Spleen (tissue), 11 donors: ENCODE data around the gene WSCD1. TPM values are rescaled to one million over a fixed set of nuclear protein-coding genes. Genes with fewer than 3 reads are reported as not detected.

Source experiments
- DNase-seq: peaks from one replicate; pipeline ENCODE4 v3.0.0-alpha.2; 2020
- H3K27ac ChIP-seq, 8 donors: fragments of 200-600 bp; sonication (generic) in 7 of 8; 1 replicate in 4 of 8; 2 replicates in 4 of 8; pipeline versions ENCODE4 v1.5.0 to v1.8.0; 2016 to 2021; ENCODE audit warnings: inconsistent platforms in 4 of 8, mild to moderate bottlenecking in 4 of 8, moderate library complexity in 1 of 8
- H3K27me3 ChIP-seq, 7 donors: fragments of 200-600 bp; sonication (generic) in 6 of 7; replicated peaks in 1 of 7; 1 replicate in 4 of 7; 2 replicates in 3 of 7; pipeline versions ENCODE4 v1.5.0 to v1.8.0; 2016 to 2021; ENCODE audit warnings: inconsistent platforms in 3 of 7, mild to moderate bottlenecking in 1 of 7
- H3K36me3 ChIP-seq, 6 donors: fragments of 200-600 bp; sonication (generic) in 5 of 6; 1 replicate in 4 of 6; 2 replicates in 2 of 6; pipeline versions ENCODE4 v1.5.0 to v1.8.0; 2016 to 2021; ENCODE audit warnings: inconsistent platforms in 2 of 6
- H3K4me1 ChIP-seq, 6 donors: fragments of 200-600 bp; sonication (generic) in 5 of 6; 1 replicate in 3 of 6; 2 replicates in 3 of 6; pipeline versions ENCODE4 v1.5.0 to v1.8.0; 2016 to 2021; ENCODE audit warnings: inconsistent platforms in 3 of 6
- H3K4me3 ChIP-seq, 8 donors: fragments of 200-600 bp; sonication (generic) in 7 of 8; 1 replicate in 4 of 8; 2 replicates in 4 of 8; pipeline versions ENCODE4 v1.5.0 to v1.8.0; 2016 to 2021; ENCODE audit warnings: inconsistent platforms in 4 of 8, mild to moderate bottlenecking in 4 of 8, moderate library complexity in 2 of 8
- H3K9me3 ChIP-seq, 8 donors: fragments of 200-600 bp; sonication (generic) in 7 of 8; 1 replicate in 4 of 8; 2 replicates in 4 of 8; pipeline versions ENCODE4 v1.5.0 to v1.8.0; 2016 to 2021; ENCODE audit warnings: inconsistent platforms in 4 of 8
- POLR2A ChIP-seq, 3 donors: fragments of 450-650 bp; IDR thresholded peaks; one replicate each; pipeline ENCODE4 v1.5.1; 2017; ENCODE audit warnings: antibody characterized with exemption in 3 of 3, mild to moderate bottlenecking in 1 of 3
- POLR2AphosphoS5 ChIP-seq, 3 donors: sonication (generic); formaldehyde crosslinking; IDR thresholded peaks; one replicate each; pipeline ENCODE4 v1.5.1; 2017; ENCODE audit warnings: antibody characterized with exemption in 3 of 3
- WGBS, 5 donors: extraction: QIAGEN DNeasy Blood & Tissue Kit in 3 of 5; methylation state at CpG; one replicate each; pipeline versions ENCODE4 v1.1.5 to v1.1.7; 2013 to 2018; 5-methylcytosine and 5-hydroxymethylcytosine counted together
- intact Hi-C: fragments of 100-400 bp; cut with DNase I; formaldehyde crosslinking; loops from one replicate; pipeline ENCODE4 v1.15.0; 2023; ENCODE audit warnings: low total_unique reads
- polyA plus RNA-seq, 3 donors: library from polyadenylated mRNA; stranded (reverse); fragments of 200-250 nt; gene quantifications; one replicate each; pipeline ENCODE4 v1.2.1, GENCODE V29; 2013
- total RNA-seq, 7 donors: library from RNA; depleted of rRNA in 3 of 7; stranded (reverse); fragments of >200 nt in 3 of 7; fragmentation: NEBNext Ultra II Directional in 4 of 7; extraction: Animal tissue kit (Norgen Biotek cat#: 25700) in 4 of 7; gene quantifications; one replicate each; pipeline versions ENCODE4 v1.1.0 to v1.2.1, GENCODE V29; 2016 to 2021
- TF ChIP-seq, protein P1 (sequence below), 11 experiments: fragments of 200-600 bp in 7 of 11; fragments of 450-650 bp in 4 of 11; sonication (generic) in 4 of 11; IDR thresholded peaks in 8 of 11; conservative IDR thresholded peaks in 3 of 11; 1 replicate in 7 of 11; 2 replicates in 4 of 11; pipeline versions ENCODE4 v1.4.0 to v1.8.0; 2016 to 2021; ENCODE audit warnings: antibody characterized with exemption in 11 of 11, inconsistent platforms in 4 of 11, mild to moderate bottlenecking in 1 of 11
- donor health status: healthy with polysubstance abuse.
- donor health status: DM: no; HTN: no; CAD: no; lungs with moderate emphysema.
- donor health status: DM: no; HTN: no; CAD: no.
- donor health status: Bipolar disorder and iron deficiency.
- donor health status: healthy.
- donor health status: DM: no; HTN: no; CAD: no.
- donor health status: DM: yes; HTN: yes; CAD: no.

WSCD1 gene
- total and polyA plus RNA-seq, 10 donors, result 2.4 to 84.1 (median 44.3) TPM

DNA sequence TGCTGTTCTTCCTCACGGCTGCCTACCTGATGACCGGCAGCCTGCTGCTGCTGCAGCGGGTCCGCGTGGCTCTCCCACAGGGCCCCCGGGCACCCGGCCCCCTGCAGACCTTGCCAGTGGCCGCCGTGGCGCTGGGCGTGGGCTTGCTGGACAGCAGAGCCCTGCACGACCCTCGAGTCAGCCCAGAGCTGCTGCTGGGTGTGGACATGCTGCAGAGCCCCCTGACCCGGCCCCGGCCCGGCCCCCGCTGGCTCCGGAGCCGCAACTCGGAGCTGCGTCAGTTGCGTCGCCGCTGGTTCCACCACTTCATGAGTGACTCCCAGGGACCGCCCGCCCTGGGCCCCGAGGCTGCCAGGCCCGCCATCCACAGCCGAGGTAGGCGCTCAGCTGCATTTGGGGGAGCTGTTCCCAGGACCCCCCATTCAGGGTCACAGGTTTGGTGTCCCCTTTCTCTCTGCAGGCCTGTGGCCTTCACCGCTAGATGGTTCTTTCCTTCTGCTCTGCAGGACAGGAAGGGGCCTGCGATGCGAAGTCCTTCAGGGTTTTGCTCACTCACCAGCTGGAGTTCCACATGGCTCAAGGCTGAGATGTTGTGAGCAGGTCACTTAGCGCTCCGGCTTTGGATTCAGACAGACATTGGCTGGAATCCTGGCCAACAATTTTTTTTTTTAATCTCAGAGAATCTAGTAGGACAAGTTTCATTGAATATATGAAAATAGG is 10.7 kb downstream of the WSCD1 start:
- Histone ChIP-seq H3K36me3 (peaks cover 0 to 7% (median 0%) of the 10 kb centered on the region in 6 donors), H3K4me3 (no peak overlapping the region), H3K27ac (peak overlapping the region in 6 of 8 donors; percentile 27 to 72 (median 58)), H3K27me3 (peaks cover 0 to 11% (median 0%) of the 10 kb centered on the region in 7 donors), H3K4me1 (peaks cover 0 to 40% (median 12%) of the 10 kb centered on the region in 6 donors), H3K9me3 (no peaks in the 10 kb centered on the region)
- no peak for DNase-seq
- WGBS, 5 donors, result 68 to 87% (median 79%) methylated on average over 21 to 35 of the region's 35 CpGs
- intact Hi-C loops, result no loop called here
- TF ChIP-seq POLR2AphosphoS5 (IDR thresholded peaks at IDR 0.05), result peak; percentile 14 to 54 (median 51)
- TF ChIP-seq, protein P1, sequence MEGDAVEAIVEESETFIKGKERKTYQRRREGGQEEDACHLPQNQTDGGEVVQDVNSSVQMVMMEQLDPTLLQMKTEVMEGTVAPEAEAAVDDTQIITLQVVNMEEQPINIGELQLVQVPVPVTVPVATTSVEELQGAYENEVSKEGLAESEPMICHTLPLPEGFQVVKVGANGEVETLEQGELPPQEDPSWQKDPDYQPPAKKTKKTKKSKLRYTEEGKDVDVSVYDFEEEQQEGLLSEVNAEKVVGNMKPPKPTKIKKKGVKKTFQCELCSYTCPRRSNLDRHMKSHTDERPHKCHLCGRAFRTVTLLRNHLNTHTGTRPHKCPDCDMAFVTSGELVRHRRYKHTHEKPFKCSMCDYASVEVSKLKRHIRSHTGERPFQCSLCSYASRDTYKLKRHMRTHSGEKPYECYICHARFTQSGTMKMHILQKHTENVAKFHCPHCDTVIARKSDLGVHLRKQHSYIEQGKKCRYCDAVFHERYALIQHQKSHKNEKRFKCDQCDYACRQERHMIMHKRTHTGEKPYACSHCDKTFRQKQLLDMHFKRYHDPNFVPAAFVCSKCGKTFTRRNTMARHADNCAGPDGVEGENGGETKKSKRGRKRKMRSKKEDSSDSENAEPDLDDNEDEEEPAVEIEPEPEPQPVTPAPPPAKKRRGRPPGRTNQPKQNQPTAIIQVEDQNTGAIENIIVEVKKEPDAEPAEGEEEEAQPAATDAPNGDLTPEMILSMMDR (IDR thresholded peaks at IDR 0.05 in 8 of 11, conservative IDR thresholded peaks at IDR 0.05 in 3 of 11), result no peak

GRCh38 chr17:6082335-6082734 is 12.2 kb downstream of the WSCD1 start:
- Histone ChIP-seq H3K27me3 (peaks cover 0 to 11% (median 0%) of the 10 kb centered on the region in 7 donors), H3K4me3 (no peak overlapping the region), H3K4me1 (peaks cover 0 to 43% (median 12%) of the 10 kb centered on the region in 6 donors), H3K27ac (no peak overlapping the region), H3K36me3 (peaks cover 0 to 7% (median 0%) of the 10 kb centered on the region in 6 donors), H3K9me3 (no peaks in the 10 kb centered on the region)
- DNase-seq, result no peak
- 76 to 85% (median 83%) methylated on average over 8 of the region's 8 CpGs for WGBS, 5 donors
- intact Hi-C loops, result no loop called here
- TF ChIP-seq POLR2AphosphoS5 (IDR thresholded peaks at IDR 0.05) (no peak), POLR2A (IDR thresholded peaks at IDR 0.05) (no peak)
- TF ChIP-seq, protein P1 (IDR thresholded peaks at IDR 0.05 in 8 of 11, conservative IDR thresholded peaks at IDR 0.05 in 3 of 11), result no peak

GRCh38 chr17:6084311-6085161 is 14.4 kb downstream of the WSCD1 start:
- H3K9me3 ChIP-seq, result no peaks in the 10 kb centered on the region
- DNase-seq, result no peak
- intact Hi-C loops, result no loop called here

More at GRCh38 chr17:6084311-6085161, 14.4 kb downstream of the WSCD1 start:
- TF ChIP-seq POLR2A (IDR thresholded peaks at IDR 0.05) (no peak), POLR2AphosphoS5 (IDR thresholded peaks at IDR 0.05) (no peak)
- TF ChIP-seq, protein P1 (IDR thresholded peaks at IDR 0.05 in 8 of 11, conservative IDR thresholded peaks at IDR 0.05 in 3 of 11), result no peak
- peaks cover 0 to 11% (median 0%) of the 10 kb centered on the region in 7 donors for H3K27me3 ChIP-seq
- no peak overlapping the region for H3K4me3 ChIP-seq
- H3K36me3 ChIP-seq, result peaks cover 0 to 7% (median 0%) of the 10 kb centered on the region in 6 donors
- no peak overlapping the region for H3K27ac ChIP-seq
- H3K4me1 ChIP-seq, result peaks cover 0 to 46% (median 8%) of the 10 kb centered on the region in 6 donors
- WGBS, 5 donors, result 81 to 88% (median 85%) methylated on average over 25 of the region's 25 CpGs
